Activated naive CD4-positive, alpha-beta T cell treated with anti-CD3 and anti-CD28 coated beads, Interleukin-2, amount 50 U/mL, for 16 hours (primary cell): ENCODE data around the gene UBR2.
"Not testable (repeated sequence)": the region's sequence is repeated elsewhere in the genome, so short reads cannot be mapped to it uniquely, and the experiment has no call there.

Source experiments
- DNase-seq: peaks from one replicate; pipeline ENCODE4 v3.0.0-alpha.2; 2020

Gene UBR2

GRCh38 chr6:42693725-42694323 lies 130.0 kb downstream of the UBR2 start:
- no peak for DNase-seq

DNA sequence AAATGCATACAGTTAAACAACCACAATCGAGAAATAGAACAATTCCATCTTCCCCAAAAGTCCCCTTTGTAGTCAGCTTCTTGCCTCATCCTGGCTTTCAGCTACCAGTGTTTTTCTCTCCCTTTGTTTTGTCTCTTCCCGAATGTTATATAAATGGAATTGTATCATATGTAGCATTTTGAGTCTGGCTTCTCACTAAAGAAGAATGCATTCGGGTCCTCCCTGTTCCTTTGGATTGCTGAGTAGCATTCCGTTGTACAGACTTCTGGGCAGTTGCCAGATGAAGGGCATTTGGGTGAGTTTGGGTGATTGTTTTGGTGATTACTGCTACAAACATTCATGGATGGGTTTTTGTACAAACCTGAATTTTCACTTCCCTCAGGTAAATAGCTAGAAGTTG lies 130.8 kb downstream of the UBR2 start:
- no peak for DNase-seq

- no peak for DNase-seq
Measured at GRCh38 chr6:42696526-42697267, 132.9 kb downstream of the UBR2 start.

GRCh38 chr6:42697268-42697655 lies 133.4 kb downstream of the UBR2 start:
- DNase-seq, result no peak

DNA sequence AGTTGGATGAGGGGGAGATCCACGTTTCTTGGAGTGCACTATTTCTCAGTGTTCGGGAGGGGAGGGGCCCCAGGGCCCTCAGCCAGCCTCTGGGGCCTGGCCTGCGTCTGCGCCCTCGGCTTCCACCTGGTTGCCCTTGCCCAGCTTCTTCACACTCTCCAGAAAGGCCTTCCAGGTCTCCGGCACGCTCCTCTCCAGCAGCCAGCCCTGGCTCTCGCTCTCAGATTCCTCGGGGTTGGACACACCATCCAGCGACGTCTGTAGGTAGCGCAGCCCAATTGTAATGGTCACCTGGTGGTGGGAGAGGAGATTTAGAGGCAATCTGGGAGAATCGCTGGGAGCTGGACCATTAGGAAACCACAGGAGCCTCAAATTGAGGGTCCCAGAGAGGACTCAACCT lies 134.4 kb downstream of the UBR2 start:
- no peak for DNase-seq

DNA sequence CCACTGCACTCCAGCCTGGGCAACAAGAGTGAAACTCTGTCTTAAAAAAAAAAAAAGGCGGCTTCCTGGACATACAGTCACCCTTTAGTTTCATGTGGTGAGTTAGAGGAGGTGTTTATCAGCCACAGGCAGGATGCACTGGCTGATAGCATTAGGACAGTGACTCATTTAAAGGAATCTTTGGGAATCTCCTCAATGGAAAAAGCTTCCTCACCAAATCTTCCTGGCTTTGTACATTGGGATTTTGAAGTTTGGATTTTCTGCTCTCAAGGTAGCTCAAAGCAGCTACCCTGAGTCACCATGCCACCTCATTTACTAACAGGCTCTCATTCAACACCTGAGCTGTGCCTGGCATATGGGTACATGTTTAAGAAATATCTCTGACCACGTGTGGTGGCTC lies 138.4 kb downstream of the UBR2 start:
- DNase-seq, result no peak

DNA sequence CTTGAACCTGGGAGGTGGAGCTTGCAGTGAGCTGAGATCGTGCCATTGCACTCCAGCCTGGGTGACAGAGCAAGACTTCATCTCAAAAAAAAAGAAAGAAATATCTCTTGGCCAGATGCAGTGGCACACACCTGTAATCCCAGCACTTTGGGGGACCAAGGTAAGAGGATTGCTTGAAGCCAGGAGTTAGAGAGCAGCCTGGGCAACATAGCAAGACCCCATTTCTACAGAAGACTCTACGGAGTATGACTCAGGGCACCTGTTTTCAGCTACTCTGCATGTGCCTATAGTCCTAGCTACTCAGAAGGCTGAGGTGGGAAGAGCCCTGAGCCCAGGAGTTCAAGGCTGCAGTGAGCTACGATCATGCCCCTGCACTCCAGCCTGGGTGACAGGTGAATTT lies 139.0 kb downstream of the UBR2 start:
- DNase-seq, result not testable (repeated sequence)

DNA sequence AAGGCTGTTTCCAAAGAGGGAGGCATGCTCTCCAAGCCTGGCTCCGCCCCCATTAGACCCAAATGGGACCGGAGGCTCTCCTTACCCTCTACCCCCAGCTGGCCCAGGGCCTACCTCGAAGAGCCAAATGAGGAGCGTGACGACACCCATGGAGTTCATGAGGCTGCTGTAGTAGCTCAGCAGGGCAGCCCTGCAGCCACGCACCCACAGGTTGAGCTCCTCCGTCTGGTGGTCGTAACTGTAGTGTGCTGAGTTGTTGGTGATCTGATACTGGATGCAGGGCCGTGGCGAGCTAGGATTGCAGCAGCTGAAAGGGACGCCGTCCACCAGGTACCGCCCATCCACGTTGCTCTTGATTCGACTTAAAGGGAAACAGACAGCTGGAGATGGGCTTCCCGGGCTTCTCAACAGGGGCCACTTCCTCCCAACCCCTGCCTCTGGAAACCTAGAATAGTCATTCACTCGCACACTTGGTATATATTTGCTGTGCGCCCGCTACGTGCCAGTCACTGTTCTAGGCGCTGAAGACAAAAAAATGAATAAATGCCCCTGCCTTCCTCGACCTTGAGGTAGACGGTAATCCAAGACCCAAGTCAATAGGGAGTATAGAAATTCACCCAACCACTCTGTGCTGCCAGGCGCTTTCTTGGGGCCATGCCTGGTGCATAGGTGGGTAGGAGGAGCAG lies 140.6 kb downstream of the UBR2 start:
- no peak for DNase-seq

GRCh38 chr6:42704937-42705374 lies 141.1 kb downstream of the UBR2 start:
- no peak for DNase-seq

GRCh38 chr6:42707595-42707994 lies 143.8 kb downstream of the UBR2 start:
- DNase-seq, result no peak

GRCh38 chr6:42708096-42708495 lies 144.3 kb downstream of the UBR2 start:
- DNase-seq, result no peak

GRCh38 chr6:42709871-42710270 lies 146.0 kb downstream of the UBR2 start:
- no peak for DNase-seq

DNA sequence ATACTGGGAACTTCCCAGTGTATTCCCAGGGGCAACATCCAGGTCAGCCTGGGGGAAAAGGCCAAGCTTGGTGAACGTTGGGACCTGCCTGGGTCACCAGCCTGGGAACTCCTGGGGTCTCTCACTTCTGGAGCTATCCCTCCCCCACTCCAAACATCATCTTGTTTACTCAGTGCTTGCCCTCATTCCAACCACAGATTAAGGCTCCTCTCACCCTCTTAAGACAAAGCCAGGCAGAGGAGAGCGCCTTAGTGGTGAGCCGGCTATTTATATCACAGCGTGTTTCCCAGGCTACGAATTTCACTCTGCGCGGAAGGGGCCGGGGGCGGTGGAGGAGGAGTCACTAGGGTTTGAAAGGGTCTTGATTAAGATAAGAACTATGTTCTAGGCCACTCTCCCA lies 146.5 kb downstream of the UBR2 start:
- DNase-seq, result no peak

GRCh38 chr6:42711930-42712329 lies 148.1 kb downstream of the UBR2 start:
- no peak for DNase-seq

GRCh38 chr6:42714098-42714761 lies 150.4 kb downstream of the UBR2 start:
- DNase-seq, result no peak

DNA sequence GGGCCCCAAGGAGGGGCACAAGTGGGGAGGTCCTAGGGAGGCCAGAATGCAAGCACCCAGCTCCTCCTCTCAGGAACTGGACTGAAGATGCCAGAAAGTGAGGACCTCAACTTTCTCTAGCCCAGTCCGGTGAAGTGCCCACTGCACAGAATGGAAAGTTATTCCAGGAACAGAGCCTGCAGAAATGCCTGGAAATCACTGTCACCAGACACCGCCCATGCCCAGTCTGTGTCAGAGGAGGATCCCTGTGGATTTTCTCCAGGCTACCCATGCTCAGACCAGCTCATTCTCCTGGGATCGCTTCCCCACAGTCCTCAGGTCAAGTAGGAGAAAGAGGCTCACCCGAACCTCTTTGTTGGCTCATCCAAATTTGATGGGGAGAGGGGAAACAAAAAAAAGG lies 152.0 kb downstream of the UBR2 start:
- DNase-seq, result no peak

GRCh38 chr6:42720739-42721138 lies 156.9 kb downstream of the UBR2 start:
- no peak for DNase-seq

DNA sequence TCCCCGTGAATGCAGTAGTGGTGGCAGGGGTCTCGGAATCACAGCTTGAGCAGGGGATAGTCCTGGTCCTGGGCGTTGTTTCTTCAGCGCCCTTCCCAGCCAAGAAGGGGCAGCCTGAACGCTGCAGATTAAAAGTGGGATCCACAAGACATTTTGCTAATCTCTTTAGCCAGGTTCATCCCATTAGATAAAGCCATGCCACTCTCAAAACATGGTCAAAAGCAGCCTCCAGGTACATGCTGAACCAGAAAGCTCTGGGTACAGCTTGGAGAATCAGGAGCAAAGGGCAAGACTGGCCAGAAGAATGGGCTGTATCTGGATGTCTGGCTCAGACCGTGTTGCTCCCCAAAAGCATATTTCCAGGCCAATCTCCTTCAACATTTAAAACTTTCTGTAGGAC lies 158.7 kb downstream of the UBR2 start, which contains the start of gene PRPH2:
Gene PRPH2, minus strand, starts transcription at position 101 of the 400 bp plus-strand sequence. CDS start 263 bp downstream, outside the sequence.
- DNase-seq, result no peak

DNA sequence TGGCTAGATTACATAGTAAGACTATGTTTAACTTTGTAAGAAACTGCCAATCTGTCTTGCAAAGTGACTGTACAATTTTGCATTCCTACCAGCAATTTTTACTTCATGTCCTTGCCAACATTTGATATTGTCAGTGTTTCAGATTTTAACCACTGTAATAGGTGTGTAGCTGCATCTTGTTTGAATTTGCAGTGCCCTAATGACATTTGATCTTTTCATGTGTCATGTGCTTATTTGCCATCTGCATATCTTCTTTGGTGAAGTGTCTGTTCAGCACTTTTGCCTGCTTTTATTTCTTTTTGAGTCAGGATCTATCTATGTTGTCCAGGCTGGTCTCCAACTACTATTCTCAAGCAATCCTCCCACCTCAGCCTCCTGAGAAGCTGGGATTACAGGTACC lies 161.0 kb downstream of the UBR2 start:
- no peak for DNase-seq

DNA sequence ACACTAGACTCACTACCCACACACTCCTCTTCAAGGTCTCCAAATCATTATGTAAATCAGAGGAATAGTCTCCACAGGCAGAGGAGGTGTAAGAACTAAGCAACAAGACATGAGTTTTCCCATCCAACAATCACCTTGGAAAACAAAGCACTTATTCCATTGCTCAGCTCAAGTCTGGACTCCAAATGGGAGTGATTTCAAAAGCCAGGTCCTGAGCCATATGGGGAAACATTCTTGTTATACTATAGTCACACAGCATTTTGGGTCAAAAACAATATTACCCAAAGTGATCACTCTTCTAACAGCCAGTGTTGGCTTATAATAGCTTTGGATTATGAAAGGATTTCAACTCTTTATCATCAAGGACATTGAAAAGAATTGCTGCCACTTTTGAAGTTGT lies 162.2 kb downstream of the UBR2 start:
- no peak for DNase-seq

DNA sequence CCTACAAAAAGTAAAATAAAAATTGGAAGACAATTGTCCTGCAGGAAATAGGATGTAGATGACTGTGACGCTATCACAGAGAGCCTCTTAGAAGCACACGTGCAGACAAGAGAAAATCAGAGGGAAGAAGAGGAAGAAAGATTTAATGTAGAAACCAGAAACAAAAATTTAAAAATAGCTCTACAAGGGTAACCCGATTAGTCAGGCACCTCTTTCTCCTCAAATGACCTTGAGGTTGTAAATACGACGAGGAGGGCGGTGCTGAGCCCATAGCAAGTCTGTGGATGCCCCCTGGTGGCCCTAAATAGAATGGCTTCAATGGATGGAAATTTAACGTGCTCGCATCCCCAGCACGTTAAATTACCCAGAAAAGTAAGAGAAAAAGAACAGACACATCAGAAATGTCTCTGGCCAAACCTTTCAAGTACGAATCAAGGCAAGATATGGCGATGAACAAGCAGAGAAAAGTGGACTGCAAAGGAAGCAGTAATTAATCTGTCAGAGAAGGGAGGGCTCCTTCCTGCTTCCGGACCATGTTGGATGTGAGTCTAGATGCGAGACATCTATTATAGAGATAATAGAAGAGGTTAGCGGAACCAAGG lies 162.8 kb downstream of the UBR2 start:
- peak; percentile 72 for DNase-seq

GRCh38 chr6:42727087-42727611 lies 163.3 kb downstream of the UBR2 start:
- DNase-seq, result peak; percentile 24

GRCh38 chr6:42727627-42728026 lies 163.8 kb downstream of the UBR2 start:
- DNase-seq, result no peak
